NCI-H2107 (cell line): ENCODE results near the gene TBRG1.

ENCODE experiments used
- DNase-seq: peaks from one replicate; lab custom pipeline; 2025; lab: John Stamatoyannopoulos, UW

The TBRG1 gene

GRCh38 chr11:124662106-124662505 is 39.4 kb downstream of the TBRG1 start:
- DNase-seq = no peak

DNA sequence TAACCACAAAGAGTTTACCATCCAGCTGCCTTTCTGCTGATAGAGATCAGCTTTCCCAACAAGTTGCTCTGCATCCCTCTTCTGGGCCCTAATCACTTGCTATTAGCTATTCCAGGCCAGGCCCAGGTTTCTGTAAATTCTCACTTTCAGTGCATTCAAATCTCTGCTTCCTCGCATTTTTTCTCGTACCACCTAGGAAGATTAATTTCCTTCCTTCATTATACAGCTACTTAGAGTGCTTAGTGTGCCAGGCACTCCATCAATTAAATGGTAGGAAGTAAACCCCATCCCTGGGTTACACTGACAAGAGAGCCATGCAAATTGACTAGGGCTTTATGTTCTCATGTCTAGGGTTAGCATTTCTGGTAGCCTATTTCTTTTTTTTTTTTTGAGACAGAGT is 41.2 kb downstream of the TBRG1 start:
- no peak for DNase-seq

GRCh38 chr11:124667601-124668000 is 44.9 kb downstream of the TBRG1 start:
- DNase-seq = no peak

DNA sequence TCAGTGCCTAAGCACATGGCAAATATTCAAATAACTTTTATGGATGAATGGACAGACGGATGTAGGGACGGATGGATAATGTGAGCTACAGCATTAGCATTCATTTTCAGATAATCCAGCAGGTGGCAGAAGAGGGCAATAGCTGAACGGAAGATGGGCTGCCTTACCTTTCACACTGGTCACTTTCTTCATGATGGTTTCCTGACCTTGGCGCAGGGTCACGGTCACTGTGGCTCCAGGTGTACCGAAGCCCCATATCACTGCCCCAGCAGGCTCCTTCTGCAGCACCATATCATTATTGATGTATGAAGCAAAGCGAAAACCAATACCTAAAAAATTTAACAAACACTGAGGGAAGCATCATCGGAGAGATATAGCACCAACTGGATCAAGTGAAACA is 46.5 kb downstream of the TBRG1 start:
- DNase-seq = no peak

DNA sequence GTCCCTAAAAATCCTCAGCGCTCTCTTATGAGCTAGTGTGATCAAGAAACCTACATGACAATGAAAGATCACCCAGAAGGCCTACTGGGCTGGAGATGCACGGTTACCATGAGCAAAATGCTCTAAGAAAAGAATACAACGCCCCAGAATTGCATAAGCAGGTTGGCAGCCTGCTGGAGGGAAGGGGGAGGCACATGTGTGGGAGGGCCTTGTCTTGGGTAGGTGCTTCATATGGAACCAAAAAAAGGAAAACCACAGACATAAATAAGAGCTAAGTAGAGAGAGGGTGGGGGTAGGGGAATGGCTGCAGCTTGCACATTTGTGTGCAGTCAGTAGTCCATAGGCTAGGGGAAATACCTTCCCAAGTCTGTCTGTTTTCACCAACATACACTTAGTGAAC is 48.1 kb downstream of the TBRG1 start:
- DNase-seq = no peak

DNA sequence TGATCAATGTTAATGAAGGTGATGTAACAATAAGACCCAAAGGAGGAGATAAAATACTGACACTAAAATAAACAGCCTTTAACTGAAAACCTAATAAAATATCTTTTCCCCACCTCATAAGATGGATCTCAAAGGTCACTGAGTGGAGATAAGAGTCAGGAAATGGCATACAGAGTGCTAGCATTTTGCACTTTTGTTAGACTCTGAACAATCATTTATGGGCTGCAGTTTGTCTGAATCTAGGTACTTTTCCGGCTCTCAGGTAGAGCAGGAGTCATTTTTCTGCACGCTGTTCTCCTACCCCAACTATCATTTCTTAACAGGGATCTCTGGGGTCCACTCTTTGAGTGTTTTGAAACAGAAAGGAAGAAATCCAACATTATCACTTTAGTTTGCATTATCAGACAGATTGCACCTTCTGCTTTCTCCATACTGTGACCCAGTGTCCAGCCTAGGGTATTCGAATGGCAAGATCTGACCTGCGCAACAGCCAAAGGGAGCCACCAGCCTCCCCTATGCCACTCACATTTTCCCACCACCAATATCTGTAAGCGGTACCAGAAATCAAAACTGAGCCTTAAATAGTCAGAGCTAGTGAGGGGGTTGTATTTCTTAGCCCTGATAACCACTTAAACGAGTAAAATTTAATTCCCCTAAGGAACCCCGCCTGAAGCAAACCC is 50.0 kb downstream of the TBRG1 start:
- DNase-seq = no peak

DNA sequence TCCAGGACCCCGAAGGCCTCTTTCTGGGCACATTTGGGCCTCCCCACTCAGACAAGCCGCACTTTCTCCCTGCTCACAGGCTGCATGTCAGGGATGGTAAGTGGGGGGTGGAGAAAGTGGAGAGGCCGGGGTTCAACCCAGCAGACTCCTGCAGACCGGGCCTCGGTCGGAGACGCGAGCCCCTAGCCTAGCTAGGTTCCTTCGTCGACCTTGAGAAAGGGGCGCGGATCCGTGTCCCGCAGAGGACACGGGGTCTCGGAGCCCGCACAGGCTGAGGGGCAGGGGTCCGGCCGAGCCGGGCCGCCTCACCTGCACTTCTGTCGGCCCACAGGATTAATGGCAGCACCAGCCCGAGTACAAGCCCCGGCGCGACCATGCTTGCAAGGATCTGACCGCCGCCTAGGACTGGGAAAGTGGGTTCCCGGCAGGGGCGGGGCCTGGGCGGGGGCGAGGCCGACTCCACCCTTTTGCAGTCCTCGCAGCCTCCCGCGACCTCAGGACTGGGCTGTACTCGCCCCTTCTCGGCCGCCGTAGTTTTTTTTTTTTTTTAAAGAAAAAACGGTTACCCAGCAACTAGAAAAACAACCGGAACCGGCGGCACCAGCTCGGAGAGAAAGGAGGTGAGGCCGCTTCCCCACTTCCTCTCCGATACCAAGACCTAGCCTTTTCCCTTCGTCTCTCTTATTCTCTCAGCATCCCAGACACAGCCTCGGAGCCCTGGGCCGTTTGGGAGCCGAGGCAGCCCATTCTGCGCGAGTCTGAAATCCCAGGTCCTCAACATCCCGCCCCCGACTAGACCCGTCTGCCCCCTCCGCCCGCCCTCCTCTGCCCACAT is 50.9 kb downstream of the TBRG1 start, which contains the start of the genes SIAE and SPA17:
Gene SIAE (minus strand): TSS at position 407 of the 835 bp plus-strand sequence. CDS start 31 bp downstream, at position 376.
Gene SPA17 (plus strand): TSS at position 572 of the 835 bp plus-strand sequence. CDS start 1,361 bp downstream, outside the sequence.
- DNase-seq = peak; percentile 12

- no peak for DNase-seq
Observed at GRCh38 chr11:124674168-124674517, 51.5 kb downstream of the TBRG1 start.

DNA sequence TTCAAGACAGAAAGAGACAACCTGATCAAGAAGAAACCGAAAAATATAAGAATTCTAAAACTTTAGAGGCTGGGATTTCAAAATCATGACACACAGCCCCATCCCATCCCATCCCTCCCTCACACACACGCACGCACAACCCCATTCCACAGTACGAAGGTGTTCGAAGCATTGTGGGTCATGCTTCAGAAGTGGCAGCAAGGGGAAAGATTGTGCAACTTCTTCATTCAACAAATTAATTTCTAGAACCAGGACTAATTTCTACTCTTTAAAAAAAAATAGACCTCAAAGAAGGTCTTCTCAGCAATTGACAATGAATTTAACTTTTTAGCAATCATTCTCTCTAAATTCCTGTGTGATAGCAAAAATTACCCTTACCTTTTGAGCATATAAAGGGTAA is 51.9 kb downstream of the TBRG1 start:
- DNase-seq = no peak

- no peak for DNase-seq
Observed at GRCh38 chr11:124676386-124676785, 53.7 kb downstream of the TBRG1 start.

- DNase-seq = no peak
Observed at GRCh38 chr11:124678416-124678815, 55.8 kb downstream of the TBRG1 start.

DNA sequence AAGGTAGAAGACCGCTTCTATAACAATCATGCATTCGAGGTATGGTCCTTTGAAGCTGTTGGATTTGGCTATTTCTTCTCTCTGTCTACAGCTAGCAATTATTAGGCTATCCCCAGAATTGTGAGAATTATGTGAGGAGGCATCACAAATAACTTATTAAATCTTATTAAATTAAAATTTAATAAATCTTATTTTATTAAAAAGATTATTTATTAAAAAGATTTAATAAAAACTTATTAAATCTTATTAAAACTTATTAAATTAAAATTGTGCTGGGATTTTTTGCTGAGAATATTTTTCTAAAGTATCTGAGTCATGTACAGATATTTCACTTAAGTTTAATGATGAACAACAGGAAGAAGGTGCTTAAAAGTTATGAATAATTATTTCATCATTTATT is 58.8 kb downstream of the TBRG1 start:
- no peak for DNase-seq

GRCh38 chr11:124682443-124682842 is 59.8 kb downstream of the TBRG1 start:
- DNase-seq = no peak
